ENCODE measurements around the gene HNRNPK.

The HNRNPK gene

GRCh38 chr9:83979812-83980394, at the start of gene HNRNPK:
Gene HNRNPK (minus strand): TSS chr9:83980215. CDS start chr9:83978252, 1,963 bp downstream.
- peak; percentile 84 for DNase-seq

DNA sequence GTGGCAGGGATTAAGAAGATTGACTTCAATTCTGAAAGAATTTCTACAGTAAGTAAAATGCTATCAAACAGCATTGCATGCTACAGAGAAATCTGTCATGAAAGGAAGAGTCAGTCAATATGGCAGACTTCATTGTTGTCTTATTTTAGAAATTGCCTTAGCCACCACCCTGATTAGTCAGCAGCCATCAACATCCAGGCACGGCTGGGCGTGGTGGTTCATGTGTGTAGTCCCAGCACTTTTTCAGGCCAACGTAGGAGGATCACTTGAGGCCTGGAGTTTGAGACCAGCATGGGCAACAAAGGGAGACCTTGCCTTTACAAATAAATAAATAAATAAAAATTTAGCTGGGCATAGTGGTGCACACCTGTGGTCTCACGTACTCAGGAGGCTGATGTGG, 47.2 kb upstream of the HNRNPK start:
- no peak for DNase-seq

DNA sequence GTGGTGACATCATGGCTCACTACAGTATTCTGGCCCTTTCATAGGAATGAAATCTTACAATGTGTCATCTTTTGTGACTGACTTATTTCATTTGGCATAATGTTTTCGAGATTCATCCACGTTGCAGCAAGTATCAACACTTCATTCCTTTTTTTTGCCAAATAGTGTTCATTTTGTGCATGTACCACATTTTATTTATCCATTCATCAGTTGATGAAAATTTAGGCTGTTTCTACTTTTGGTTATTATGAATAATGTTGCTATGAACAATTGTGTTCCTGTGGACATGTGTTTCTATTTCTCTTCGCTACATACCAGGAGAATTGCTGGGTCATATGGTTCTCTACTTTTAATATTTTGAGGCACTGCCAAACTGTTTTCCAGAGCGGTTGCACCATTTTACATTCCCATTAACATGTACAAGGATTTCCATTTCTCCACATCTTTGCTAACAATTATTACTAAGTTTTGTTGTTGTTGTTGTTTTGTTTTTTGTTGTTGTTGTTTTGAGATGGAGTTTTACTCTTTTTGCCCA, 44.1 kb upstream of the HNRNPK start:
- DNase-seq = no peak

- no peak for DNase-seq
These were observed 27.6 kb upstream of the HNRNPK start for GRCh38 chr9:84007662-84008061.

- no peak for DNase-seq
These were observed 23.2 kb upstream of the HNRNPK start for GRCh38 chr9:84003246-84003645.

DNA sequence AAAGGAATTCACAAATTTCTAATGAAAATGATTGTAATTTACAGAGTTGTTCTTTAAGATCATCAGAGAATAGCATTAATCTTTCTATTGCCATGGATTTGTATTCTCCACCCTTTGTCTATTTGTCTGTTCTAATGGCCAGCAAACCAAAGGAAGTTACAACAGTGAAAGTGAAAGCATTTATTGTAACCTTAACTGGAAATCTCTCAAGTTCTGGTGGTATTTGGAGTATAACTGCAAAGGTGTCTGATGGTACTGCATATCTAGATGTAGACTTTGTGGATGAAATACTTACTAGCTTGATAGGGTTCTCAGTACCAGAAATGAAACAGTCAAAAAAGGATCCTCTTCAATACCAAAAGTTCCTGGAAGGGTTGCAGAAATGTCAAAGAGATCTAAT, 22.3 kb upstream of the HNRNPK start:
- no peak for DNase-seq

DNA sequence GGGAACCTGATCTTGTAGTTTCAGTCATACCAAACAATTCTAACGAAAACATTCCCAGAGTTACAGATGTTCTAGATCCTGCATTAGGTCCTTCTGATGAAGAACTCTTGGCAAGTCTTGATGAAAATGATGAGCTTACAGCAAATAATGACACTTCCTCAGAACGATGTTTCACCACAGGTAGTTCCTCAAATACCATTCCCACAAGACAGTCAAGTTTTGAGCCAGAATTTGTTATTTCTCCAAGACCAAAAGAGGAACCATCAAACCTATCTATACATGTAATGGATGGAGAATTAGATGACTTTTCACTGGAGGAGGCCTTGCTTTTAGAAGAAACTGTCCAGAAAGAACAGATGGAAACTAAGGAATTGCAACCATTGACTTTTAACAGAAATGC, 21.6 kb upstream of the HNRNPK start:
- no peak for DNase-seq

DNA sequence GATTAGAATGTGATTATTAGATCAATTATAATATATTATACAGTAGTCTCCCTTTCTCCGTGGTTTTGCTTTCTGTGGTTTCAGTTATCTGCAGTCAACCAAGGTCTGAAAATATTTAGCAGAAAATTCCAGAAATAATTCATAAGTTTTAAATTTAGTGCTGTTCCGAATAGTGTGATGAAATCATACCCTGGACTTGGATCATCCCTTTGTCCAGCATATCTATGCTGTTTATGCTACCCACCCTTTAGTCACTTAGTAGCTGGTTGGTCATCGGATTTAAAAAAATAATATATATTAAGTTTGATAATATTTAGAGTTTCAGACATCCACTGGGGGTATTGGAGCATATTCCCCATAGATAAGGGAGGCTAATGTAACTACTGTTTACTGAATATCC, 20.2 kb upstream of the HNRNPK start:
- no peak for DNase-seq

DNA sequence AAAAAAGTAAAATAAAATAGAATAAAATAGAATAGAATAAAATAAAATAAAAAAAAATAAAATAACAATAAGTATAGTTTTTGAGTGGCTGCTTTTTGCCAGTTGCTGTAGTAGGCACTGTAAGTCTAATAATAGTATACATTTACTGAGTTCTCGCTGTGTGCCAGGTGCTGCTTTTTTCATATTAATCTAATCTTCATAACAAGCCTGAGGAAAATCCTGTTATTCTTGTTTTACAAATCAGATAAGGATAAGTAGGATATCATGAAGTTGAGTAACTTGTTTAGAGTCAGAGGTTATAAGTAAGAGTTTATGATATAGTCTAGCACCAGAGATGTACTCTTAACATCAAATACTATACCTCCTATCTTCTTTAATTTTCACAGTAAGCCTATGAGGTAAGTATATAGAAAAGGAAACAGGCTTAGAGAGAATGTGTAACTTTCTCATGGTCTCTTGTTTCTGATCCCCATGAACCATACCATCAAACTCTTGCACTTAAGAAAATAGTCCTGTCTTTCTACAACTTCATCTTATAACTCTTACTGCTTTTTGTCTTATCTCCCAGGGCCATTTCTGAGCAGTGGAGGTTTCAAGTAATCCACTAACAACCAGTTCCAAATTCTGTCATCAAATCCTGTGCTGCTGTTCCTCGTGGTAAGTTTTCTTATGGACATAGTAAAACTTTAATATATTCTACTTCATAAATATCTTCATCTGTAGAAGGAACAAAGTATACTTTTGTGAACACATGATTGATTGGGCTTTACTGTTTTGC, 19.3 kb upstream of the HNRNPK start:
- no peak for DNase-seq

GRCh38 chr9:83996126-83996525, 16.1 kb upstream of the HNRNPK start:
- DNase-seq = no peak

- no peak for DNase-seq
These were observed 12.9 kb upstream of the HNRNPK start for GRCh38 chr9:83992901-83993300.

GRCh38 chr9:83992407-83992806, 12.4 kb upstream of the HNRNPK start:
- DNase-seq = no peak

DNA sequence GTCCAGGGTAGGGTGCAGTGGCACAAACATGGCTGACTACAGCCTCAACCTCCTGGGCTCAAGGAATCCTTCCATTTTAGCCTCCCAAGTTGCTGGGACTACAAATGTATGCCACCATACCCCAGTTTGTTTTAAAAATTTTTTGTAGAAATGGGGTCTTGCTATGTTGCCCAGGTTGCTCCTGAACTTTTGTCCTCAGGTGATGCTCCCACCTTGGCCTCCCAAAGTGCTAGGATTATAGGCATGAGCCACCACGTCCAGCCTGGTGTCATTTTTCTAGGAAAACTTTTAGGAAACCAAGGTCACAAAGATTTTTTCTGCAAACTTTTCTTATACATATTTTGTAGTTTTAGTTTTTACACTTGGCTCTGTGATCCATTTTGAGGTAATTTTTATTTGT, 11.3 kb upstream of the HNRNPK start:
- no peak for DNase-seq

GRCh38 chr9:83988411-83988810, 8.4 kb upstream of the HNRNPK start:
- DNase-seq = no peak

GRCh38 chr9:83987402-83987791, 7.4 kb upstream of the HNRNPK start:
- no peak for DNase-seq

DNA sequence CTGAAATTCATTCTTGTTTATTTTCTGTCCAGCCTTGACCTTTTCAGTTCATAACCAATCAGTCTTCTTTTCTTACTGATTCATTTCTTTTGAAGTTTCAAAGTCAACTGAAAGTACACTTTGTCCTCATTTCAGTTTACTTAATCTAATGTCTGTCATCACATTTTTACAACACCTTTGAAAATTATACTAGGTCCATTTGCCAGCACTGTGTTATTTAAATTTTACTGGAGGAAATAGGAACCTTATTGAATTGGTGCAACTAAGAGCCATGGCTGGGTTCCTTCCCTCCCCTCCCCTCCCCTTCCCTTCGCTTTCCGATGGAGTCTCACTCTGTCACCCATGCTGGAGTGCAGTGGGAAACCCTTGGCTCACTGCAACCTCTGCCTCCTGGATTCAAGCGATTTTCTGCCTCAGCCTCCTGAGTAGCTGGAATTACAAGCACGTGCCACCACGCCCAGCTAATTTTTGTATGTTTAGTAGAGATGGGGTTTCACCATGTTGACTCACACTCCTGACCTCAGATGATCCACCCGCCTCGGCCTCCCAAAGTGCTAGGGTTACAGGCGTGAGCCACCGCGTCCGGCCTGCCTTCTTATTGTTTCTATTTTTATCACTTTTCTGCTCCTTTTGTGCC, 6.9 kb upstream of the HNRNPK start:
- DNase-seq = no peak

GRCh38 chr9:83986195-83986594, 6.2 kb upstream of the HNRNPK start:
- no peak for DNase-seq

- DNase-seq = no peak
These were observed 1.3 kb upstream of the HNRNPK start for GRCh38 chr9:83981126-83981871.

DNA sequence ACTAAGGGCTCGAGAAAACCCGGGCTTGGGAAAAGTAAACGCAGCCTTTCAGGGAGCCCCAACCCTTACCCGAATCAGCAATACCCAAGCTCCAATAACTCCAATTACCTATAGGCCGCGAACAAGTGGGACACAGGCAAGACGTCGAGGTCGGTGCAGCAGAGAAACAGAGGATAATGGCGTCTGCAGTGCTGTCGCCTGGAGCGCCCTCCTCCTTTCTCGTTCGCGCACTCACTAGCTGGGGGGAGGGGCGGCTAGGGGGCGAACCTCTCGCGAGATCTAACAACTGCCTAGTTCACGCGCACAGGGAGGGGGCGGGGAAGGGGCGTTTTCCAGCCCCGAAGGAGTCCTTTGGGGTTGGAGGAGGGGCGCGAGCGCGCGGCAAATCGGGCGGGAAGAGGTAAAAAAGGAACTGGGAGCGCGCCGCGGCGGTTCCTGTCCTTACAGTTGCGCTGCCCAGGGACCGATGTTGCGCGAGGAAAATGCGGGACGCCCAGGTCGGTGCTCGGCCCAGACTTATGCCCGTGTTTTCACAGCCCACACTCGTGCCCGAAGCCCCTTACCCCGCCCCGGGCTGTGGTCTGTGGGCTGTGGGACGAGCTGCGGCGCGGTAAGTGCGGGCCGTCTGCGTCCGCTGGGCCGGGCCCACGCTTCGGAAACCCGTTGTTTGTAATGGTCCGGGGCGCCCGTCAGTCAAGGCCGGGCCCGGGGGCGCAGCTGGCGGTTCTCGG, 545 bp upstream of the HNRNPK start, which contains the start of gene RMI1:
RMI1 (plus strand) TSS at position 411 of the 731 bp plus-strand sequence. CDS start 20,182 bp downstream, outside the sequence.
- DNase-seq = peak; percentile 59

DNA sequence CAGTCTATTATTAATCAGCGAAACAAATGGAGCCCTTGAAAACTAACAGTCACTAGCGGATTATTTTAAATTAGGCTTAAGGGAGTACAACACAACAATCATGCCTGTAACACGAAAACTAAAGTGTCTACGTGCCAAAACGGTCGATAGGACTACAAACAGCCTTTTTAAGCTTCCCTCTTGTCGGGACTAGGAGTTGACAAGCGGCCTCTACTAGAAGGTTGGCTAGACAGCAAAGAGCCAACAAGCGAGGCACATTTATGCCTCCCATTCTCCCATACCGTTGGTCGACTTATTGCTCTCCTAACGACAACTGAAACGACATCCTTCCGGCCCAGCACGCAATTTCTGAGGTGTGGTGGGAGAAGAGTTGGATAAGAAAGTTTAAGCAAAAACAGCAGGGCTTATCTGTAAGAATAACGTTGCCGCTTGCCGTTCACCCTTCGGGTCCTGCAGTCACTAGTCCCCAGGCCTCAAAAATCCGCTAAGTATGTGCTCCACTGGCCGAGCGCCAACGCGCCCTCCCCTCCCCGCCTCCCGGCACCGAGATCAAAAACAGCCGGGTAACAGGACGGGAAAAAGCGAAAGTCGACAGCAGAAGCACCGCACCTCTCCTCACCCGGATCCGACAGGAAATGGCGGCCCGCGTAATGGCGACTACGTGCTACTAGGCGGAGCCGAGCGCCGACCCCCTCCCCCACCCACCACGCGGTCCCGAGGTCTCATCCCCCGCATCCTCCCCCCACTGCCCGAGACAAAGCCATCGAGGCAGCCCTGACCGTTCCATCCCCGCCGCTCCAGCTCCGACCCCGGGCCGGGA, 813 bp downstream of the HNRNPK start:
- peak; percentile 64 for DNase-seq

DNA sequence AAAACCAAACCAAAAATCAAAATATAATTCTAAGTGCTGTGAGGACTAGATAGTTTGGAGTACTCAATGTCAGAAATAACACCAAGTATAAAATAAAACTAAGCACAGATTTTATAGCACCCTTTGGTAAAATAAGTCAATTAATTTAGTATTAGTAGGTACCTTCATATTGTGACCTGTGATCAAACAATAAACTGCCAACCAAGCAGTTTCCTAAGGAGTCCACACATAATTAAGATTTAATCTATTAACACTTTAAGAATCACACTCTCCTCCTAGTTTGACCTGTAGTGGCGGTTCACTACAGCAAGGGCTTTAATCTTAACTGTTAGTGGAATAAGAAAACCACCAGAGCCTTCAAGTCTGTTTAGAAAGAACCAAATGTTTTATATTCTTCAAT, 2.8 kb downstream of the HNRNPK start:
- no peak for DNase-seq

DNA sequence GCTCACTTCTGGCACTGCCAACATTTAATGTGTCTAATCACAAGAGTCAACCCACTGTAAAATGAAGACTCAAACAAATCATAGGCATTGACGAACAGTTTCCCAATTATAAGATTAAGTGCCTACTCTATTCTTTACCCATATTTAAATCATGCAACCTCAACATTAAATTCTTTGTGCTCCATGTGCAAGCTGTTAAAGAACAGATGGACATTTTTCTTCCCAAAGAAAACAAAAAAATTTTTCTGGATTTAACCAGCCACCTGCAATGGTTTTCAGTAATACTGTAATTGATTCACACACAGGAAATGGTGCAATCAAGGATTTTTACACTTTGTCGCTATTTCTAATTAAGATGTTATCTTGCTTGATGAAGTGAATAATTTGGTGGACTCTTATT, 3.6 kb downstream of the HNRNPK start:
- DNase-seq = no peak
